Hepatocyte (in vitro differentiated cells): ENCODE results near the gene SH3GL3. TPM values are rescaled to one million over a fixed set of nuclear protein-coding genes. Genes with fewer than 3 reads are reported as not detected.

Experiments used
- DNase-seq: peaks from one replicate; pipeline ENCODE4 v3.0.0-alpha.2; 2016; ENCODE audit warnings: low spot score
- H2AFZ ChIP-seq: fragments of 200-600 bp; sonication (generic); 2 replicates; pipeline ENCODE4 v1.6.0; 2016; ENCODE audit warnings: antibody characterized with exemption, mild to moderate bottlenecking
- H3K27ac ChIP-seq: fragments of 200-600 bp; sonication (generic); 2 replicates; pipeline ENCODE4 v1.5.1; 2016; ENCODE audit warnings: mild to moderate bottlenecking
- H3K27me3 ChIP-seq: fragments of 200-600 bp; sonication (generic); 2 replicates; pipeline ENCODE4 v1.6.1; 2016
- H3K36me3 ChIP-seq: fragments of 200-600 bp; sonication (generic); replicated peaks from 2 replicates; pipeline ENCODE4 v1.5.1; 2016; ENCODE audit warnings: low read depth; ENCODE audit not compliant: insufficient read depth
- H3K4me1 ChIP-seq: fragments of 200-600 bp; sonication (generic); 2 replicates; pipeline ENCODE4 v1.5.1; 2016; ENCODE audit warnings: mild to moderate bottlenecking, moderate library complexity; ENCODE audit not compliant: insufficient read depth
- H3K4me2 ChIP-seq: fragments of 200-600 bp; sonication (generic); 2 replicates; pipeline ENCODE4 v1.6.0; 2016
- H3K4me3 ChIP-seq: fragments of 200-600 bp; sonication (generic); 2 replicates; pipeline ENCODE4 v1.5.1; 2016; ENCODE audit warnings: mild to moderate bottlenecking
- H3K79me2 ChIP-seq: fragments of 200-600 bp; sonication (generic); 2 replicates; pipeline ENCODE4 v1.6.0; 2017; ENCODE audit warnings: mild to moderate bottlenecking
- H3K9me2 ChIP-seq: fragments of 200-600 bp; sonication (generic); replicated peaks from 2 replicates; pipeline ENCODE4 v1.6.0; 2017; ENCODE audit warnings: mild to moderate bottlenecking; ENCODE audit not compliant: insufficient read depth
- H3K9me3 ChIP-seq: fragments of 200-600 bp; sonication (generic); 2 replicates; pipeline ENCODE4 v1.5.1; 2016; ENCODE audit warnings: low read depth, mild to moderate bottlenecking
- H4K20me1 ChIP-seq: fragments of 200-600 bp; sonication (generic); 2 replicates; pipeline ENCODE4 v1.6.0; 2016; ENCODE audit warnings: mild to moderate bottlenecking; ENCODE audit not compliant: insufficient read depth, poor library complexity, severe bottlenecking
- CTCF ChIP-seq: fragments of 200-600 bp; sonication (generic); IDR thresholded peaks from 2 replicates; pipeline ENCODE4 v1.5.1; 2016; ENCODE audit warnings: antibody characterized with exemption, mild to moderate bottlenecking; ENCODE audit not compliant: poor library complexity
- EZH2 ChIP-seq: fragments of 200-600 bp; sonication (generic); IDR thresholded peaks from 2 replicates; pipeline ENCODE4 v1.6.1; 2016; ENCODE audit warnings: antibody characterized with exemption, mild to moderate bottlenecking, borderline replicate concordance
- EZH2phosphoT487 ChIP-seq: fragments of 200-600 bp; sonication (generic); IDR thresholded peaks from one replicate; pipeline ENCODE4 v1.6.1; 2018; ENCODE audit warnings: antibody characterized with exemption, mild to moderate bottlenecking, low read depth, moderate library complexity; ENCODE audit not compliant: unreplicated experiment, severe bottlenecking
- WGBS: methylation state at CpG from one replicate; pipeline ENCODE4 v1.1.6; 2016; ENCODE audit warnings: low lambda C conversion rate; ENCODE audit errors: missing lambda C conversion rate; 5-methylcytosine and 5-hydroxymethylcytosine counted together
- polyA plus RNA-seq: library from polyadenylated mRNA; unstranded; fragments of >200 nt; fragmentation: Nextera tagmentation; extraction: Ambion mirVana; gene quantifications from 2 replicates; pipeline ENCODE4 v1.2.1, GENCODE V29; 2016
- total RNA-seq: library from RNA; depleted of rRNA; stranded (reverse); fragments of >200 nt; gene quantifications from 2 replicates; pipeline ENCODE4 v1.2.3, GENCODE V29; 2014

The SH3GL3 gene
- total and polyA plus RNA-seq, 2 experiments from 2014 or later, result 11.1 to 13.9 TPM

- no peaks in the 10 kb centered on the region for H3K4me1 ChIP-seq
- no peak overlapping the region for H3K27ac ChIP-seq
- no peaks in the 10 kb centered on the region for H3K36me3 ChIP-seq
- H3K4me2 ChIP-seq, result no peak overlapping the region
- no peaks in the 10 kb centered on the region for H3K27me3 ChIP-seq
- no peaks in the 10 kb centered on the region for H3K9me2 ChIP-seq
- H3K4me3 ChIP-seq, result no peak overlapping the region
- H4K20me1 ChIP-seq, result no peaks in the 10 kb centered on the region
- WGBS, result 70% methylated on average over 6 of the region's 6 CpGs
- H2AFZ ChIP-seq, result no peak overlapping the region
- H3K79me2 ChIP-seq, result no peaks in the 10 kb centered on the region
- no peaks in the 10 kb centered on the region for H3K9me3 ChIP-seq
- TF ChIP-seq CTCF, result no peak
- DNase-seq, result peak; percentile 18
Measured at GRCh38 chr15:83410532-83410931, 36.6 kb upstream of the SH3GL3 start.

GRCh38 chr15:83413054-83413719, 34.0 kb upstream of the SH3GL3 start:
- Histone ChIP-seq H3K9me2 (no peaks in the 10 kb centered on the region), H3K27me3 (no peaks in the 10 kb centered on the region), H3K4me1 (no peaks in the 10 kb centered on the region), H3K27ac (no peak overlapping the region), H3K4me2 (no peak overlapping the region), H3K36me3 (no peaks in the 10 kb centered on the region), H4K20me1 (no peaks in the 10 kb centered on the region), H3K79me2 (no peaks in the 10 kb centered on the region), H2AFZ (no peak overlapping the region), H3K9me3 (no peaks in the 10 kb centered on the region), H3K4me3 (no peak overlapping the region)
- no peak for DNase-seq
- 85% methylated on average over 7 of the region's 7 CpGs for WGBS
- TF ChIP-seq EZH2 (no peak), CTCF (no peak), EZH2phosphoT487 (no peak)

GRCh38 chr15:83422081-83422480, 25.1 kb upstream of the SH3GL3 start:
- no peaks in the 10 kb centered on the region for H3K36me3 ChIP-seq
- no peak overlapping the region for H3K27ac ChIP-seq
- H2AFZ ChIP-seq, result no peak overlapping the region
- H3K4me3 ChIP-seq, result no peak overlapping the region
- H3K4me1 ChIP-seq, result no peaks in the 10 kb centered on the region
- H3K4me2 ChIP-seq, result no peak overlapping the region
- no peaks in the 10 kb centered on the region for H3K27me3 ChIP-seq
- H3K9me2 ChIP-seq, result no peaks in the 10 kb centered on the region
- H3K79me2 ChIP-seq, result no peaks in the 10 kb centered on the region
- no peak for DNase-seq
- H4K20me1 ChIP-seq, result no peaks in the 10 kb centered on the region
- 84% methylated on average over 4 of the region's 4 CpGs for WGBS
- H3K9me3 ChIP-seq, result no peaks in the 10 kb centered on the region
- no peak for TF ChIP-seq EZH2
- TF ChIP-seq CTCF, result no peak
- no peak for TF ChIP-seq EZH2phosphoT487
